ENCODE data around the gene CTNND1.

GRCh38 chr11:57815476-57815875, 53.9 kb downstream of the CTNND1 start:
- TF ChIP-seq, protein P1, sequence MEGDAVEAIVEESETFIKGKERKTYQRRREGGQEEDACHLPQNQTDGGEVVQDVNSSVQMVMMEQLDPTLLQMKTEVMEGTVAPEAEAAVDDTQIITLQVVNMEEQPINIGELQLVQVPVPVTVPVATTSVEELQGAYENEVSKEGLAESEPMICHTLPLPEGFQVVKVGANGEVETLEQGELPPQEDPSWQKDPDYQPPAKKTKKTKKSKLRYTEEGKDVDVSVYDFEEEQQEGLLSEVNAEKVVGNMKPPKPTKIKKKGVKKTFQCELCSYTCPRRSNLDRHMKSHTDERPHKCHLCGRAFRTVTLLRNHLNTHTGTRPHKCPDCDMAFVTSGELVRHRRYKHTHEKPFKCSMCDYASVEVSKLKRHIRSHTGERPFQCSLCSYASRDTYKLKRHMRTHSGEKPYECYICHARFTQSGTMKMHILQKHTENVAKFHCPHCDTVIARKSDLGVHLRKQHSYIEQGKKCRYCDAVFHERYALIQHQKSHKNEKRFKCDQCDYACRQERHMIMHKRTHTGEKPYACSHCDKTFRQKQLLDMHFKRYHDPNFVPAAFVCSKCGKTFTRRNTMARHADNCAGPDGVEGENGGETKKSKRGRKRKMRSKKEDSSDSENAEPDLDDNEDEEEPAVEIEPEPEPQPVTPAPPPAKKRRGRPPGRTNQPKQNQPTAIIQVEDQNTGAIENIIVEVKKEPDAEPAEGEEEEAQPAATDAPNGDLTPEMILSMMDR (IDR thresholded peaks at IDR 0.05), result no peak
- TF ChIP-seq POLR2AphosphoS5 (IDR thresholded peaks at IDR 0.05), result no peak
- TF ChIP-seq POLR2A (IDR thresholded peaks at IDR 0.05), result no peak

Data from sigmoid colon (tissue), 4 donors.